DND-41 (cell line): Measurements from ENCODE around the gene SYNE2.
A peak's percentile ranks its signal among the peaks of the same experiment; 100 is the strongest.

Experiments used
- ATAC-seq: fragments of 200-7000 bp; cut with Tn5 transposase; 3 replicates; pipeline ENCODE4 v1.9.1; 2021; ENCODE audit warnings: low read depth; ENCODE audit not compliant: insufficient read depth
- DNase-seq: peaks from one replicate; pipeline ENCODE4 v3.0.0-alpha.2; 2020
- H2AFZ ChIP-seq: 2 replicates; pipeline ENCODE4 v1.6.0; 2012; ENCODE audit warnings: low read depth, low read length
- H3K27ac ChIP-seq: 2 replicates; pipeline ENCODE4 v1.5.1; 2012; ENCODE audit warnings: low read length, inconsistent platforms
- H3K27me3 ChIP-seq: fragments of 200-600 bp; sonication (generic); 2 replicates; pipeline ENCODE4 v1.6.0; 2012; ENCODE audit warnings: low read length, mild to moderate bottlenecking, inconsistent platforms; ENCODE audit not compliant: insufficient read depth, poor library complexity
- H3K36me3 ChIP-seq: 2 replicates; pipeline ENCODE4 v1.5.1; 2012; ENCODE audit warnings: low read length, inconsistent platforms; ENCODE audit not compliant: insufficient read depth
- H3K4me1 ChIP-seq: 2 replicates; pipeline ENCODE4 v1.5.1; 2012; ENCODE audit warnings: mild to moderate bottlenecking, low read length; ENCODE audit not compliant: insufficient read depth
- H3K4me2 ChIP-seq: 2 replicates; pipeline ENCODE4 v1.6.0; 2012; ENCODE audit warnings: mild to moderate bottlenecking, moderate library complexity, low read length, inconsistent platforms; ENCODE audit not compliant: insufficient read depth
- H3K4me3 ChIP-seq, 2 experiments: fragments of 200-600 bp in 1 of 2; shearing (Covaris generic) in 1 of 2; 2 replicates each; pipeline ENCODE4 v1.5.1; 2012 to 2016; ENCODE audit warnings: inconsistent platforms in 2 of 2, low read length in 2 of 2, mild to moderate bottlenecking in 2 of 2, low read depth in 1 of 2, moderate library complexity in 1 of 2
- H3K79me2 ChIP-seq: 2 replicates; pipeline ENCODE4 v1.6.0; 2012; ENCODE audit warnings: low read length, inconsistent platforms; ENCODE audit not compliant: insufficient read depth
- H3K9ac ChIP-seq: 2 replicates; pipeline ENCODE4 v1.6.0; 2012; ENCODE audit warnings: low read depth, mild to moderate bottlenecking, inconsistent platforms, low read length, moderate library complexity
- H3K9me3 ChIP-seq: 2 replicates; pipeline ENCODE4 v1.5.1; 2012; ENCODE audit warnings: low read length, moderate library complexity, mild to moderate bottlenecking, inconsistent platforms; ENCODE audit not compliant: insufficient read depth, severe bottlenecking
- H4K20me1 ChIP-seq: 2 replicates; pipeline ENCODE4 v1.6.0; 2012; ENCODE audit warnings: low read length; ENCODE audit not compliant: insufficient read depth
- CTCF ChIP-seq: IDR thresholded peaks from 2 replicates; pipeline ENCODE4 v1.5.1; 2012; ENCODE audit warnings: borderline replicate concordance, low read length, moderate library complexity, mild to moderate bottlenecking; ENCODE audit not compliant: poor library complexity, severe bottlenecking; ENCODE audit errors: extremely low read depth
- EZH2 ChIP-seq: IDR thresholded peaks from 3 replicates; pipeline ENCODE4 v1.6.1; 2012; ENCODE audit warnings: borderline replicate concordance, low read depth, mild to moderate bottlenecking, moderate library complexity, low read length, inconsistent platforms; ENCODE audit not compliant: severe bottlenecking

Gene SYNE2

GRCh38 chr14:64238631-64239030 lies 385.8 kb downstream of the SYNE2 start:
- Histone ChIP-seq H2AFZ (no peak overlapping the region), H4K20me1 (no peaks in the 10 kb centered on the region), H3K4me2 (no peak overlapping the region), H3K79me2 (no peaks in the 10 kb centered on the region), H3K9me3 (no peaks in the 10 kb centered on the region), H3K27me3 (no peaks in the 10 kb centered on the region), H3K36me3 (no peaks in the 10 kb centered on the region), H3K27ac (no peak overlapping the region), H3K4me1 (no peaks in the 10 kb centered on the region), H3K9ac (no peak overlapping the region), H3K4me3 (no peak overlapping the region)
- TF ChIP-seq EZH2 (no peak), CTCF (no peak)
- ATAC-seq (0 out of 3 replicates have a peak, but pooled peaks have one; percentile 20), DNase-seq (no peak)

- no peak for DNase-seq
- no peak for ATAC-seq
- Histone ChIP-seq H3K79me2 (no peaks in the 10 kb centered on the region), H3K9me3 (no peaks in the 10 kb centered on the region), H3K4me2 (no peak overlapping the region), H3K9ac (no peak overlapping the region), H3K4me1 (no peaks in the 10 kb centered on the region), H3K27ac (no peak overlapping the region), H2AFZ (no peak overlapping the region), H3K4me3 (no peak overlapping the region), H4K20me1 (no peaks in the 10 kb centered on the region), H3K27me3 (no peaks in the 10 kb centered on the region), H3K36me3 (no peaks in the 10 kb centered on the region)
- TF ChIP-seq EZH2 (no peak), CTCF (no peak)
Observed at GRCh38 chr14:64244279-64244678, 391.5 kb downstream of the SYNE2 start.

- H3K4me3 ChIP-seq: no peak overlapping the region
- no peak for TF ChIP-seq CTCF
- TF ChIP-seq EZH2: no peak
- no peaks in the 10 kb centered on the region for H3K79me2 ChIP-seq
- H3K4me2 ChIP-seq: no peak overlapping the region
- H4K20me1 ChIP-seq: no peaks in the 10 kb centered on the region
- no peak overlapping the region for H3K9ac ChIP-seq
- no peaks in the 10 kb centered on the region for H3K36me3 ChIP-seq
- no peak for ATAC-seq
- no peak for DNase-seq
- H2AFZ ChIP-seq: no peak overlapping the region
- no peaks in the 10 kb centered on the region for H3K9me3 ChIP-seq
- H3K27ac ChIP-seq: no peak overlapping the region
- H3K27me3 ChIP-seq: no peaks in the 10 kb centered on the region
- no peaks in the 10 kb centered on the region for H3K4me1 ChIP-seq
Observed at GRCh38 chr14:64245491-64245890, 392.7 kb downstream of the SYNE2 start.

- H2AFZ ChIP-seq: no peak overlapping the region
- DNase-seq (no peak), ATAC-seq (no peak)
- H3K4me2 ChIP-seq: no peak overlapping the region
- H3K36me3 ChIP-seq: no peaks in the 10 kb centered on the region
- H3K79me2 ChIP-seq: no peaks in the 10 kb centered on the region
- no peaks in the 10 kb centered on the region for H3K4me1 ChIP-seq
- TF ChIP-seq EZH2 (no peak), CTCF (no peak)
- H3K27ac ChIP-seq: no peak overlapping the region
- no peaks in the 10 kb centered on the region for H3K27me3 ChIP-seq
- no peaks in the 10 kb centered on the region for H3K9me3 ChIP-seq
- no peak overlapping the region for H3K4me3 ChIP-seq
- H4K20me1 ChIP-seq: no peaks in the 10 kb centered on the region
- H3K9ac ChIP-seq: no peak overlapping the region
Observed at GRCh38 chr14:64246688-64247087, 393.9 kb downstream of the SYNE2 start.
